Measurements from ENCODE around the gene GPR160. TPM values are rescaled to one million over a fixed set of nuclear protein-coding genes. Genes with fewer than 3 reads are reported as not detected.

GPR160 gene
- total and polyA plus RNA-seq, 4 donors, result 0.99 to 7.2 (median 1.7) TPM

DNA sequence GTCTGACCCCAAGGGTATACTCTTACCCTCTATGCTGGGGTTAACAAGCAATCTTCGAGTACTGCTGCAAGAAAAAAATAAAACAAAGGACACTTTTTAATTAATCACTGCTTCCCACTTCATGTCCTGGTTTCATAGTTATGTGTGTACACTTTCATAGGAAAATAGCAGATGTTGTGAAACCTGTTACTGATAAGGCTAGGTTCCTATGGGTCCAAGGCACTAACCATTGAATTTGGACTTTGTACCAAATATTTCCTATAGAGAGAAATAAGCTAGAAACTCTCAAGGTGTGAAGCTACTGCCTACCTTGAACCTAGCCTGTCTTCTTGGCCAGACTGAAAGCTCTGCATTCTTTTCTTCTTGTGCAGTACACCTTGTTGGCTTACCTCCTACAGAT is 14.6 kb upstream of the GPR160 start:
- Histone ChIP-seq H3K36me3 (ENCODE audit: control insufficient read depth in 4 of 4, insufficient read depth in 3 of 4, low read depth in 1 of 4, low read length in 3 of 4) (no peaks in the 10 kb centered on the region), H3K9me3 (ENCODE audit: control insufficient read depth in 4 of 4, low read length in 3 of 4) (no peaks in the 10 kb centered on the region), H3K27ac (ENCODE audit: low read depth in 1 of 2, low read length in 2 of 2) (no peak overlapping the region), H3K4me1 (ENCODE audit: control insufficient read depth in 4 of 4, insufficient read depth in 4 of 4, low read length in 3 of 4) (no peaks in the 10 kb centered on the region), H3K4me3 (ENCODE audit: low read depth in 1 of 3, low read length in 3 of 3) (no peak overlapping the region), H3K9ac (ENCODE audit: low read depth in 1 of 2, low read length in 2 of 2) (no peak overlapping the region), H3K27me3 (ENCODE audit: control insufficient read depth in 4 of 4, insufficient read depth in 4 of 4, low read length in 3 of 4) (no peaks in the 10 kb centered on the region)
- DNase-seq (ENCODE audit: low spot score), result no peak
- TF ChIP-seq FOXA2 (IDR thresholded peaks at IDR 0.05), result no peak
- no peak for TF ChIP-seq ATF3 (IDR thresholded peaks at IDR 0.05)
- no peak for TF ChIP-seq YY1 (IDR thresholded peaks at IDR 0.05)
- no peak for TF ChIP-seq REST (IDR thresholded peaks at IDR 0.05)
- TF ChIP-seq HNF4G (IDR thresholded peaks at IDR 0.05), result peak; percentile 28
- no peak for TF ChIP-seq JUND (IDR thresholded peaks at IDR 0.05)
- TF ChIP-seq EGR1 (IDR thresholded peaks at IDR 0.05; ENCODE audit: low read depth in 2 of 2), result no peak
- no peak for TF ChIP-seq MAX (IDR thresholded peaks at IDR 0.05)
- TF ChIP-seq GABPA (IDR thresholded peaks at IDR 0.05 in 1 of 2, conservative IDR thresholded peaks at IDR 0.05 in 1 of 2), result no peak
- TF ChIP-seq CTCF (IDR thresholded peaks at IDR 0.05; ENCODE audit: low read depth, low read length, missing input control), result no peak
- peak; percentile 18 for TF ChIP-seq SP1 (IDR thresholded peaks at IDR 0.05)
- TF ChIP-seq NR2F2 (IDR thresholded peaks at IDR 0.05), result no peak
- no peak for TF ChIP-seq RAD21 (IDR thresholded peaks at IDR 0.05)
- TF ChIP-seq, protein P1, sequence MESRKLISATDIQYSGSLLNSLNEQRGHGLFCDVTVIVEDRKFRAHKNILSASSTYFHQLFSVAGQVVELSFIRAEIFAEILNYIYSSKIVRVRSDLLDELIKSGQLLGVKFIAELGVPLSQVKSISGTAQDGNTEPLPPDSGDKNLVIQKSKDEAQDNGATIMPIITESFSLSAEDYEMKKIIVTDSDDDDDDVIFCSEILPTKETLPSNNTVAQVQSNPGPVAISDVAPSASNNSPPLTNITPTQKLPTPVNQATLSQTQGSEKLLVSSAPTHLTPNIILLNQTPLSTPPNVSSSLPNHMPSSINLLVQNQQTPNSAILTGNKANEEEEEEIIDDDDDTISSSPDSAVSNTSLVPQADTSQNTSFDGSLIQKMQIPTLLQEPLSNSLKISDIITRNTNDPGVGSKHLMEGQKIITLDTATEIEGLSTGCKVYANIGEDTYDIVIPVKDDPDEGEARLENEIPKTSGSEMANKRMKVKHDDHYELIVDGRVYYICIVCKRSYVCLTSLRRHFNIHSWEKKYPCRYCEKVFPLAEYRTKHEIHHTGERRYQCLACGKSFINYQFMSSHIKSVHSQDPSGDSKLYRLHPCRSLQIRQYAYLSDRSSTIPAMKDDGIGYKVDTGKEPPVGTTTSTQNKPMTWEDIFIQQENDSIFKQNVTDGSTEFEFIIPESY (IDR thresholded peaks at IDR 0.05), result no peak
- TF ChIP-seq RXRA (IDR thresholded peaks at IDR 0.05), result peak in 1 of 2 donors; percentile 7
- TF ChIP-seq FOXA1 (IDR thresholded peaks at IDR 0.05), result no peak
- TF ChIP-seq TAF1 (conservative IDR thresholded peaks at IDR 0.05), result no peak
- peak; percentile 51 to 65 for TF ChIP-seq HNF4A (conservative IDR thresholded peaks at IDR 0.05)
- WGBS, result 69% methylated on average over 1 of the region's 1 CpG

Data from liver (tissue), 9 donors.